Parathyroid adenoma (tissue), 2 donors: ENCODE results near the gene AVL9.

Source experiments
- H2AFZ ChIP-seq: fragments of 300-600 bp; sonication (generic); one replicate; pipeline ENCODE4 v1.7.0; 2017; ENCODE audit warnings: antibody characterized with exemption, mild to moderate bottlenecking
- H3K27ac ChIP-seq: fragments of 300-600 bp; sonication (generic); one replicate; pipeline ENCODE4 v1.7.0; 2017
- H3K27me3 ChIP-seq: fragments of 300-600 bp; sonication (generic); one replicate; pipeline ENCODE4 v1.7.0; 2017; ENCODE audit warnings: low read length; ENCODE audit not compliant: control insufficient read depth, insufficient read depth
- H3K36me3 ChIP-seq: fragments of 300-600 bp; sonication (generic); one replicate; pipeline ENCODE4 v1.7.0; 2017; ENCODE audit warnings: low read length; ENCODE audit not compliant: control insufficient read depth, insufficient read depth
- H3K4me1 ChIP-seq: fragments of 300-600 bp; sonication (generic); one replicate; pipeline ENCODE4 v1.7.0; 2017; ENCODE audit warnings: control low read depth
- H3K4me2 ChIP-seq: fragments of 300-600 bp; sonication (generic); one replicate; pipeline ENCODE4 v1.7.0; 2017; ENCODE audit warnings: low read length
- H3K4me3 ChIP-seq: fragments of 300-600 bp; sonication (generic); one replicate; pipeline ENCODE4 v1.7.0; 2017; ENCODE audit warnings: low read depth, low read length
- H3K79me2 ChIP-seq: fragments of 300-600 bp; sonication (generic); one replicate; pipeline ENCODE4 v1.7.0; 2017; ENCODE audit warnings: control low read depth
- H3K9ac ChIP-seq: fragments of 300-600 bp; sonication (generic); one replicate; pipeline ENCODE4 v1.7.0; 2017; ENCODE audit warnings: mild to moderate bottlenecking
- H3K9me3 ChIP-seq: fragments of 300-600 bp; sonication (generic); one replicate; pipeline ENCODE4 v1.7.0; 2017; ENCODE audit warnings: low read length; ENCODE audit not compliant: control insufficient read depth
- CTCF ChIP-seq: fragments of 300-600 bp; sonication (generic); IDR thresholded peaks from one replicate; pipeline ENCODE4 v1.7.0; 2017; ENCODE audit warnings: antibody characterized with exemption, mild to moderate bottlenecking
- donor health status: primary hyperparathyroidism.

Gene AVL9

GRCh38 chr7:32502728-32503127 lies 7.4 kb downstream of the AVL9 start:
- Histone ChIP-seq H3K9ac (no peak overlapping the region), H3K79me2 (peaks cover 37% of the 10 kb centered on the region), H3K36me3 (no peaks in the 10 kb centered on the region), H3K9me3 (no peaks in the 10 kb centered on the region), H2AFZ (no peak overlapping the region), H3K4me3 (no peak overlapping the region), H3K4me2 (no peak overlapping the region), H3K27me3 (no peaks in the 10 kb centered on the region), H3K4me1 (peaks cover 3% of the 10 kb centered on the region), H3K27ac (no peak overlapping the region)
- no peak for TF ChIP-seq CTCF

- no peak overlapping the region for H2AFZ ChIP-seq
- H3K79me2 ChIP-seq: peaks cover 58% of the 10 kb centered on the region
- no peak overlapping the region for H3K4me2 ChIP-seq
- no peak for TF ChIP-seq CTCF
- no peaks in the 10 kb centered on the region for H3K36me3 ChIP-seq
- no peak overlapping the region for H3K4me3 ChIP-seq
- no peaks in the 10 kb centered on the region for H3K9me3 ChIP-seq
- no peak overlapping the region for H3K9ac ChIP-seq
- no peak overlapping the region for H3K27ac ChIP-seq
- H3K27me3 ChIP-seq: no peaks in the 10 kb centered on the region
- peaks cover 1% of the 10 kb centered on the region for H3K4me1 ChIP-seq
These were observed 11.2 kb downstream of the AVL9 start for GRCh38 chr7:32506266-32507054.

GRCh38 chr7:32507414-32507813 lies 12.1 kb downstream of the AVL9 start:
- H3K9me3 ChIP-seq: no peaks in the 10 kb centered on the region
- no peak overlapping the region for H3K9ac ChIP-seq
- H3K27me3 ChIP-seq: no peaks in the 10 kb centered on the region
- peaks cover 65% of the 10 kb centered on the region for H3K79me2 ChIP-seq
- H3K27ac ChIP-seq: no peak overlapping the region
- no peak for TF ChIP-seq CTCF
- H3K4me2 ChIP-seq: no peak overlapping the region
- no peak overlapping the region for H3K4me3 ChIP-seq
- H3K36me3 ChIP-seq: no peaks in the 10 kb centered on the region
- no peak overlapping the region for H2AFZ ChIP-seq
- H3K4me1 ChIP-seq: no peaks in the 10 kb centered on the region

GRCh38 chr7:32511791-32512190 lies 16.5 kb downstream of the AVL9 start:
- H3K79me2 ChIP-seq: peaks cover 81% of the 10 kb centered on the region
- H3K27ac ChIP-seq: no peak overlapping the region
- H3K4me2 ChIP-seq: no peak overlapping the region
- no peak overlapping the region for H2AFZ ChIP-seq
- no peak overlapping the region for H3K4me3 ChIP-seq
- H3K27me3 ChIP-seq: no peaks in the 10 kb centered on the region
- H3K36me3 ChIP-seq: no peaks in the 10 kb centered on the region
- H3K9me3 ChIP-seq: no peaks in the 10 kb centered on the region
- no peaks in the 10 kb centered on the region for H3K4me1 ChIP-seq
- TF ChIP-seq CTCF: no peak
- H3K9ac ChIP-seq: no peak overlapping the region

GRCh38 chr7:32513210-32513609 lies 17.9 kb downstream of the AVL9 start:
- no peak overlapping the region for H3K27ac ChIP-seq
- H3K79me2 ChIP-seq: peaks cover 70% of the 10 kb centered on the region
- no peaks in the 10 kb centered on the region for H3K27me3 ChIP-seq
- TF ChIP-seq CTCF: no peak
- H3K9ac ChIP-seq: no peak overlapping the region
- no peaks in the 10 kb centered on the region for H3K36me3 ChIP-seq
- no peaks in the 10 kb centered on the region for H3K4me1 ChIP-seq
- H3K4me3 ChIP-seq: no peak overlapping the region
- no peaks in the 10 kb centered on the region for H3K9me3 ChIP-seq
- H3K4me2 ChIP-seq: no peak overlapping the region
- H2AFZ ChIP-seq: no peak overlapping the region
